Epithelial cell of proximal tubule (primary cell): ENCODE measurements around the gene ITGA8. TPM values are rescaled to one million over a fixed set of nuclear protein-coding genes. Genes with fewer than 3 reads are reported as not detected.
A peak's percentile ranks its signal among the peaks of the same experiment; 100 is the strongest.

ENCODE experiments used
- DNase-seq: peaks from one replicate; pipeline ENCODE4 v3.0.0-alpha.2; 2011; ENCODE audit warnings: low read depth
- H3K4me3 ChIP-seq: 2 replicates; pipeline ENCODE4 v1.5.1; 2011; ENCODE audit warnings: low read depth, mild to moderate bottlenecking, low read length
- CTCF ChIP-seq: conservative IDR thresholded peaks from 2 replicates; pipeline ENCODE4 v1.5.1; 2012; ENCODE audit warnings: low read depth, mild to moderate bottlenecking, low read length
- total RNA-seq: library from RNA; depleted of rRNA; stranded (reverse); fragments of >200 nt; gene quantifications from 2 replicates; pipeline ENCODE4 v1.2.3, GENCODE V29; 2015

ITGA8 gene
- total RNA-seq, 1 donor from 2014 or later = 0.06 TPM

- no peak for DNase-seq
- no peak overlapping the region for H3K4me3 ChIP-seq
- no peak for TF ChIP-seq CTCF
Observed at GRCh38 chr10:15735763-15736162, 16.0 kb upstream of the ITGA8 start.

- no peak for DNase-seq
- no peak overlapping the region for H3K4me3 ChIP-seq
Observed at GRCh38 chr10:15730341-15730740, 10.6 kb upstream of the ITGA8 start.

GRCh38 chr10:15729890-15730289, 10.2 kb upstream of the ITGA8 start:
- H3K4me3 ChIP-seq = no peak overlapping the region
- no peak for TF ChIP-seq CTCF
- no peak for DNase-seq

More at GRCh38 chr10:15730341-15730740, 10.6 kb upstream of the ITGA8 start:
- TF ChIP-seq CTCF = no peak

- DNase-seq = no peak
- H3K4me3 ChIP-seq = no peak overlapping the region
- TF ChIP-seq CTCF = no peak
Observed at GRCh38 chr10:15726042-15726441, 6.3 kb upstream of the ITGA8 start.

- H3K4me3 ChIP-seq = no peak overlapping the region
- DNase-seq = peak; percentile 2
- TF ChIP-seq CTCF = peak; percentile 77
Observed at GRCh38 chr10:15725603-15726002, 5.9 kb upstream of the ITGA8 start.

GRCh38 chr10:15724683-15725082, 5.0 kb upstream of the ITGA8 start:
- TF ChIP-seq CTCF = no peak
- no peak overlapping the region for H3K4me3 ChIP-seq
- no peak for DNase-seq

GRCh38 chr10:15723803-15724202, 4.1 kb upstream of the ITGA8 start:
- DNase-seq = no peak
- TF ChIP-seq CTCF = no peak
- no peak overlapping the region for H3K4me3 ChIP-seq
